Measurements from ENCODE around the gene ANKRD33. TPM values are rescaled to one million over a fixed set of nuclear protein-coding genes. Genes with fewer than 3 reads are reported as not detected.

The ANKRD33 gene
- total and polyA plus RNA-seq, 2 of the 8 experiments (the other 6 are each of a cell fraction or from before 2014, with no cell fraction given) = 0.41 to 0.53 TPM

DNA sequence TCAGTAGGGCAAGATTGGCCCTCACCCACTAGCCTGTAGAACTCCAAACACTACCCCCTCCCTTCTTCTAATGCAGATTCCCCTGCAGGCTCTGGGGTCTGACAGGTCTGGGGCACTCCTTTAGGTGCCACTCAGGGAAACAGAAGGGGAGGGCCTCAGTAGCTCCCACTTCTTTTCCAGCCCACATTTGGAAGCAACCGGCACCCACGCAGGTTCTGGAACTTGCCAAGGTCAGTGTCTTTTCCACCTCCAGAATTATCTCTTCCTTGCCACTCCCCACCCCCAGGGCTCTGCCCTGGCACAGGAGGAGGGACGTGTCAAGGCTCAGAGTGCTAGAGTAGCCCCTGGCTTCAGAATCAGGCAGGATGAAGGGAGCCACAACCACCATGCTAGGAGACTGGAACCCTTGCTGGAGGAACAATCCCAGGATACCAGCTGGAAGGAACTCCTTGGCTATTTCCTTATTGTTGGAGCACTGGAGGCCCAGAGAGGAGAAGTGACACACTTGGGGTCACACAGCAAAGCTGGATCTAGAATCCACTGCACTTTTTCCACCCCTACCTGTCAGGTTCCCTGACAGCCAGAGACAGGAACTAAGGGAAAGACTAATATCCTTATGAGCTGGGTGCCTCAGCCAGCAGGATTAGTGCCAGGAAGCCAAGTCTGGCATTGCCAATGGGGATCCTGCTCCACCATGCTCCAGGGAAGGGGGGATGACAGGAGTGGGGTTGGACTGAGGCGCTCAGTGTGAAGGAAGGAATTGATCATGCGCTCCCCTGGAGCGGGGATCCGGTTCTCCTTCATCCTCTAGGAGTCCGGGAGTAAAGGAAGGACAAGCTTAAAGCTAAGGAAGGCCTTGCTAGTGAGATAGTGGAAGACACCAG, 37.6 kb upstream of the ANKRD33 start:
- peak overlapping the region; percentile 72; the same call in 1 of the 2 replicates for H2BK15ac ChIP-seq (ENCODE audit: low read length)
- ChIA-PET CTCF (ENCODE audit: partially characterized antibody) (interaction anchor here (0.6 to 8.5 kb wide), 13 partner anchors 8 to 1283 kb away, joined by 3 to 132 read pairs (median 5); no protein-coding TSS in a partner anchor), POLR2A (ENCODE audit: partially characterized antibody) (interaction anchor here (0.6 to 11.0 kb wide), 5 partner anchors 16 to 1034 kb away, joined by 3 to 107 read pairs (median 4); partner anchors contain the start of gene NR4A1)
- H3K18ac ChIP-seq (ENCODE audit: extremely low read depth, low read length) = no peak overlapping the region
- DNase-seq (ENCODE audit: low read depth in 1 of 2, low spot score in 2 of 2) = no peak
- H2BK12ac ChIP-seq (ENCODE audit: low read depth, low read length) = no peak overlapping the region
- no peak overlapping the region for H3K4ac ChIP-seq (replicated peaks; ENCODE audit: insufficient read length, low read depth, low read length)
- no peak overlapping the region for H3K56ac ChIP-seq (replicated peaks; ENCODE audit: insufficient read length, low read depth, low read length)
- TF ChIP-seq SP1 (IDR thresholded peaks at IDR 0.05; ENCODE audit: low read depth, low read length) = no peak
- TF ChIP-seq MAFK (IDR thresholded peaks at IDR 0.05; ENCODE audit: low read depth, low read length) = no peak
- no peak for TF ChIP-seq POU5F1 (IDR thresholded peaks at IDR 0.05; ENCODE audit: low read depth, low read length)
- no peak for TF ChIP-seq SP4 (IDR thresholded peaks at IDR 0.05; ENCODE audit: low read length)
- FAIRE-seq = no peak
- peaks cover 0 to 2% of the 10 kb centered on the region in 2 experiments; a peak in 1 of 4 replicates for H3K79me2 ChIP-seq (ENCODE audit: control insufficient read depth in 1 of 2, insufficient read depth in 2 of 2, low read length in 2 of 2)
- H3K23me2 ChIP-seq (ENCODE audit: low read depth, low read length) = peaks cover 18% of the 10 kb centered on the region; the same call in 1 of the 2 replicates
- H4K20me1 ChIP-seq (replicated peaks in 1 of 2; ENCODE audit: control insufficient read depth in 1 of 2, insufficient read depth in 2 of 2, low read length in 2 of 2) = peaks cover 0 to 8% of the 10 kb centered on the region in 2 experiments
- WGBS, 2 experiments (ENCODE audit: extremely low coverage in 1 of 2, insufficient coverage in 1 of 2, insufficient read length in 1 of 2, insufficient replicate concordance in 2 of 2, low coverage in 1 of 2, low lambda C conversion rate in 2 of 2, missing lambda C conversion rate in 1 of 2) = 88% methylated on average over 8 of the region's 8 CpGs; no CpG with 5 or more reads in 1 of the 2 experiments
- peaks cover 6 to 40% (median 36%) of the 10 kb centered on the region in 4 experiments for H3K27me3 ChIP-seq (replicated peaks in 1 of 4; ENCODE audit: control insufficient read depth in 3 of 4, extremely low read depth in 1 of 4, insufficient read depth in 3 of 4, low read length in 3 of 4)
- no peak overlapping the region for H2BK120ac ChIP-seq (replicated peaks; ENCODE audit: low read depth, low read length)
- peaks cover 8 to 27% (median 18%) of the 10 kb centered on the region in 4 experiments for H3K4me1 ChIP-seq (replicated peaks in 1 of 4; ENCODE audit: control insufficient read depth in 3 of 4, insufficient read depth in 4 of 4, low read length in 3 of 4)
- H3K23ac ChIP-seq (ENCODE audit: insufficient read length) = no peak overlapping the region
- H3K79me1 ChIP-seq (ENCODE audit: low read depth, low read length) = peaks cover 3% of the 10 kb centered on the region; the same call in 1 of the 2 replicates
- no peak overlapping the region for H2AFZ ChIP-seq (ENCODE audit: low read length)
- peak overlapping the region; percentile 68 for H4K8ac ChIP-seq (ENCODE audit: extremely low read depth, insufficient read depth, low read length)
- peak overlapping the region; percentile 78 to 84; a peak in 2 of 4 replicates for H3K4me2 ChIP-seq (ENCODE audit: insufficient read depth in 1 of 2, low read depth in 2 of 2, low read length in 2 of 2)
- H4K5ac ChIP-seq (ENCODE audit: insufficient read length, low read depth, low read length) = no peak overlapping the region
- H3K9ac ChIP-seq (replicated peaks in 1 of 4; ENCODE audit: extremely low read depth in 1 of 4, low read depth in 3 of 4, low read length in 3 of 4) = no peak overlapping the region; a peak in 1 of 7 replicates
- no peak overlapping the region for H3K14ac ChIP-seq (ENCODE audit: insufficient read length)
- peak overlapping the region in 2 of 4 experiments; percentile 69 to 91; a peak in 1 of 8 replicates for H3K4me3 ChIP-seq (ENCODE audit: extremely low read depth in 1 of 4, insufficient read depth in 2 of 4, low read depth in 3 of 4, low read length in 4 of 4)
- H2AK5ac ChIP-seq (ENCODE audit: low read depth, low read length) = no peak overlapping the region
- no peak overlapping the region for H3K27ac ChIP-seq (ENCODE audit: low read depth, low read length)
- no peak overlapping the region for H4K91ac ChIP-seq (replicated peaks; ENCODE audit: insufficient read length, low read length)
- H2BK5ac ChIP-seq (ENCODE audit: low read depth, low read length) = no peak overlapping the region
- H3K36me3 ChIP-seq (ENCODE audit: control insufficient read depth in 2 of 4, insufficient read depth in 4 of 4, low read length in 3 of 4) = no peaks in the 10 kb centered on the region
- H2BK20ac ChIP-seq (ENCODE audit: low read length) = no peak overlapping the region
- no peaks in the 10 kb centered on the region for H3K9me3 ChIP-seq (ENCODE audit: insufficient read depth in 2 of 2, low read depth in 1 of 2, low read length in 1 of 2)

Data from H1 (cell line).